ENCODE measurements around the gene DNAH7. TPM values are rescaled to one million over a fixed set of nuclear protein-coding genes. Genes with fewer than 3 reads are reported as not detected.
A peak's percentile ranks its signal among the peaks of the same experiment; 100 is the strongest.

Gene DNAH7
- total and polyA plus RNA-seq, 10 of the 15 experiments (the other 5 are each of a cell fraction or from before 2014, with no cell fraction given): 0.05 to 0.61 (median 0.16) TPM

GRCh38 chr2:196101325-196101991 is 32.8 kb upstream of the DNAH7 start (continued):
- TF ChIP-seq, protein P1, sequence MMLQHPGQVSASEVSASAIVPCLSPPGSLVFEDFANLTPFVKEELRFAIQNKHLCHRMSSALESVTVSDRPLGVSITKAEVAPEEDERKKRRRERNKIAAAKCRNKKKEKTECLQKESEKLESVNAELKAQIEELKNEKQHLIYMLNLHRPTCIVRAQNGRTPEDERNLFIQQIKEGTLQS (IDR thresholded peaks at IDR 0.05; ENCODE audit: borderline replicate concordance, extremely low read depth, low read depth, low read length): no peak
- TF ChIP-seq NFIC (IDR thresholded peaks at IDR 0.05; ENCODE audit: low read depth, low read length): peak; percentile 84
- TF ChIP-seq ZNF592 (IDR thresholded peaks at IDR 0.05): no peak
- no peak for TF ChIP-seq MYC (IDR thresholded peaks at IDR 0.05; ENCODE audit: insufficient read depth, insufficient read length, insufficient replicate concordance, low read length, severe bottlenecking)
- TF ChIP-seq TAF1 (IDR thresholded peaks at IDR 0.05; ENCODE audit: borderline replicate concordance, low read depth, low read length): no peak
- TF ChIP-seq ZNF24 (IDR thresholded peaks at IDR 0.05): 0 out of 2 replicates have a peak, but pooled peaks have one; percentile 5
- TF ChIP-seq MLLT1 (IDR thresholded peaks at IDR 0.05): peak; percentile 55; the same call in 1 of the 2 replicates
- peak; percentile 89 for TF ChIP-seq CBX5 (IDR thresholded peaks at IDR 0.05; ENCODE audit: low read depth)
- TF ChIP-seq EP300 (IDR thresholded peaks at IDR 0.05; ENCODE audit: borderline replicate concordance in 1 of 2, control insufficient read depth in 1 of 2, low read depth in 2 of 2, low read length in 2 of 2): peak; percentile 57 to 74
- TF ChIP-seq ELK1 (IDR thresholded peaks at IDR 0.05; ENCODE audit: low read depth, low read length): no peak
- no peak for TF ChIP-seq EZH2 (IDR thresholded peaks at IDR 0.05; ENCODE audit: borderline replicate concordance, control insufficient read depth, low read depth, low read length)
- TF ChIP-seq SREBF2 (IDR thresholded peaks at IDR 0.05; ENCODE audit: low read length): no peak
- TF ChIP-seq EGR1 (IDR thresholded peaks at IDR 0.05; ENCODE audit: borderline replicate concordance in 1 of 2, low read depth in 2 of 2, low read length in 2 of 2): peak in 1 of 2 experiments; percentile 91; a peak in 2 of 3 replicates
- TF ChIP-seq FOXK2 (IDR thresholded peaks at IDR 0.05): no peak
- TF ChIP-seq SUPT20H (IDR thresholded peaks at IDR 0.05; ENCODE audit: borderline replicate concordance, control insufficient read depth, low read depth, low read length): no peak
- peak; percentile 92 for TF ChIP-seq DPF2 (IDR thresholded peaks at IDR 0.05)
- no peak for TF ChIP-seq STAT1 (conservative IDR thresholded peaks at IDR 0.05)
- TF ChIP-seq HDGF (IDR thresholded peaks at IDR 0.05): no peak
- no peak for TF ChIP-seq ZNF384 (IDR thresholded peaks at IDR 0.05; ENCODE audit: borderline replicate concordance, low read depth, low read length)
- TF ChIP-seq TARDBP (IDR thresholded peaks at IDR 0.05; ENCODE audit: borderline replicate concordance): no peak
- TF ChIP-seq BMI1 (IDR thresholded peaks at IDR 0.05; ENCODE audit: borderline replicate concordance): peak; percentile 62; the same call in 1 of the 2 replicates
- TF ChIP-seq TCF3 (IDR thresholded peaks at IDR 0.05; ENCODE audit: borderline replicate concordance, insufficient read depth, low read depth, low read length): peak; percentile 93
- peak; percentile 97 for TF ChIP-seq POU2F2 (IDR thresholded peaks at IDR 0.05; ENCODE audit: borderline replicate concordance, low read depth, low read length)
